GM12878 (cell line): ENCODE data around the gene BARX2. TPM values are rescaled to one million over a fixed set of nuclear protein-coding genes. Genes with fewer than 3 reads are reported as not detected.

Experiments
- ATAC-seq: fragments of 200-7000 bp; cut with Tn5 transposase; 3 replicates; pipeline ENCODE4 v1.9.1; 2020; ENCODE audit warnings: mild to moderate bottlenecking, moderate library complexity
- BruUV-seq: library from RNA; stranded (reverse); fragments of 400-500 nt; replicated peaks from 2 replicates; lab custom pipeline; 2021; lab: Mats Ljungman, UMichigan
- CTCF ChIA-PET: fragments of 300-600 bp; sonication (Branson Sonifier 250); formaldehyde crosslinking; extraction: SDS; loops from one replicate; lab custom pipeline; 2021; ENCODE audit warnings: inconsistent platforms; lab: Yijun Ruan, JAX
- POLR2A ChIA-PET: fragments of 350-600 bp; formaldehyde crosslinking; extraction: SDS; loops from one replicate; lab custom pipeline; 2021; ENCODE audit warnings: inconsistent platforms; lab: Charles Lee
- RAD21 ChIA-PET: fragments of 300-600 bp; sonication (Branson Sonifier 250); formaldehyde crosslinking; loops from one replicate; lab custom pipeline; 2023; ENCODE audit warnings: antibody characterized with exemption; ENCODE audit not compliant: unreplicated experiment; lab: Charles Lee
- SMC1A ChIA-PET: fragments of 300-600 bp; sonication (Branson Sonifier 250); formaldehyde crosslinking; loops from one replicate; lab custom pipeline; 2023; ENCODE audit not compliant: unreplicated experiment, uncharacterized antibody; lab: Charles Lee
- DNase-seq: peaks from one replicate; pipeline ENCODE4 v3.0.0-alpha.2; 2011; ENCODE audit warnings: low read depth, low spot score
- FAIRE-seq: peaks from 3 replicates; lab custom pipeline; 2011; peaks lifted over from hg19 to GRCh38; lab: Jason Lieb, UNC
- H2AFZ ChIP-seq: 2 replicates; pipeline ENCODE4 v1.6.0; 2011; ENCODE audit warnings: low read depth, low read length, control low read depth; ENCODE audit not compliant: control insufficient read depth
- H3K27ac ChIP-seq: 2 replicates; pipeline ENCODE4 v1.5.1; 2011; ENCODE audit warnings: control low read depth; ENCODE audit not compliant: control insufficient read depth, insufficient read depth
- H3K27me3 ChIP-seq, 2 experiments: replicated peaks in 1 of 2; 2 replicates each; pipeline versions ENCODE4 v1.6.0 to v1.6.1; 2011; ENCODE audit warnings: low read length in 1 of 2; ENCODE audit not compliant: control insufficient read depth in 2 of 2, insufficient read depth in 2 of 2
- H3K36me3 ChIP-seq, 2 experiments: 2 replicates each; pipeline ENCODE4 v1.5.1; 2011; ENCODE audit warnings: low read length in 1 of 2; ENCODE audit not compliant: control insufficient read depth in 2 of 2, insufficient read depth in 2 of 2
- H3K4me1 ChIP-seq: 2 replicates; pipeline ENCODE4 v1.6.1; 2011; ENCODE audit warnings: mild to moderate bottlenecking, low read length, moderate library complexity, mixed read lengths; ENCODE audit not compliant: control insufficient read depth, insufficient read depth
- H3K4me2 ChIP-seq: 2 replicates; pipeline ENCODE4 v1.6.0; 2011; ENCODE audit warnings: control low read depth; ENCODE audit not compliant: control insufficient read depth, insufficient read depth
- H3K4me3 ChIP-seq: fragments of 200-600 bp; sonication (generic); 2 replicates; pipeline ENCODE4 v1.5.1; 2016
- H3K79me2 ChIP-seq: 2 replicates; pipeline ENCODE4 v1.6.0; 2011; ENCODE audit warnings: low read length; ENCODE audit not compliant: control insufficient read depth, insufficient read depth
- H3K9ac ChIP-seq: 2 replicates; pipeline ENCODE4 v1.8.0; 2011; ENCODE audit warnings: low read length, control low read depth, mixed read lengths; ENCODE audit not compliant: control insufficient read depth, insufficient read depth
- H3K9me3 ChIP-seq: replicated peaks from 3 replicates; pipeline ENCODE4 v1.5.1; 2011; ENCODE audit warnings: mild to moderate bottlenecking, low read length; ENCODE audit not compliant: control insufficient read depth, insufficient read depth
- H4K20me1 ChIP-seq: 2 replicates; pipeline ENCODE4 v1.6.0; 2011; ENCODE audit not compliant: control insufficient read depth, insufficient read depth
- ESRRA ChIP-seq: IDR thresholded peaks from 2 replicates; pipeline ENCODE4 v1.6.1; 2012; ENCODE audit warnings: mild to moderate bottlenecking, low read length, improper control_type of control experiment
- GATAD2B ChIP-seq: fragments of 450-650 bp; conservative IDR thresholded peaks from 2 replicates; pipeline ENCODE4 v1.6.1; 2017; ENCODE audit warnings: low read depth, mild to moderate bottlenecking, moderate library complexity
- PKNOX1 ChIP-seq: fragments of 450-650 bp; IDR thresholded peaks from 2 replicates; pipeline ENCODE4 v1.6.1; 2016; ENCODE audit warnings: mild to moderate bottlenecking
- ZBTB33 ChIP-seq: fragments of 450-650 bp; IDR thresholded peaks from 2 replicates; pipeline ENCODE4 v1.6.1; 2017; ENCODE audit warnings: mild to moderate bottlenecking
- WGBS: methylation state at CpG from one replicate; pipeline ENCODE4 v1.1.6; 2016; ENCODE audit warnings: low lambda C conversion rate; ENCODE audit not compliant: insufficient replicate concordance, insufficient coverage; ENCODE audit errors: missing lambda C conversion rate; 5-methylcytosine and 5-hydroxymethylcytosine counted together
- in situ Hi-C: fragments of 300-500 bp; cut with MboI; formaldehyde crosslinking; loops from 9 replicates; pipeline ENCODE4 v1.14.3; 2018; ENCODE audit warnings: mixed read lengths
- intact Hi-C: fragments of 100-400 bp; cut with micrococcal nuclease; formaldehyde crosslinking; loops from one replicate; pipeline ENCODE4 v1.14.2; 2022; ENCODE audit not compliant: unreplicated experiment
- polyA plus RNA-seq, 11 experiments: library from polyadenylated mRNA; depleted of rRNA in 4 of 11; unstranded in 6 of 11; stranded (reverse) in 5 of 11; fragments of >200 nt; fragmentation: Nextera tagmentation in 4 of 11; fragmentation: Illumina TruSeq in 1 of 11; extraction: Ambion mirVana in 4 of 11; extraction: Trizol in 1 of 11; gene quantifications; 1 replicate in 1 of 11; 2 replicates in 10 of 11; pipeline versions ENCODE4 v1.2.1 to v1.2.3, GENCODE V29; 2011 to 2016; ENCODE audit warnings: inconsistent platforms in 2 of 11, missing spikeins in 2 of 11, low read depth in 1 of 11
- total RNA-seq, 4 experiments: library from RNA; depleted of rRNA in 3 of 4; stranded (reverse); fragments of >200 nt in 3 of 4; fragmentation: Illumina TruSeq in 1 of 4; extraction: Trizol in 1 of 4; gene quantifications; 2 replicates each; pipeline versions ENCODE4 v1.2.1 to v1.2.3, GENCODE V29; 2013 to 2021

BARX2 gene
- total and polyA plus RNA-seq, 10 of the 15 experiments (the other 5 are each of a cell fraction or from before 2014, with no cell fraction given): 0.07 to 0.84 TPM; not detected in 8

GRCh38 chr11:129447654-129448239 is 72.1 kb downstream of the BARX2 start (continued):
- no peak for TF ChIP-seq ZBTB33
- TF ChIP-seq GATAD2B: no peak

GRCh38 chr11:129451524-129451923 is 75.9 kb downstream of the BARX2 start:
- ChIA-PET RAD21 (no interaction called here), POLR2A (no interaction called here), CTCF (interaction anchor here (1.0 kb wide), 1 partner anchor 175 kb away, joined by 3 read pairs; no protein-coding TSS in a partner anchor), SMC1A (no interaction called here)
- in situ Hi-C loops (no loop called here), intact Hi-C loops (no loop called here)
- Histone ChIP-seq H3K9me3 (no peaks in the 10 kb centered on the region), H3K4me3 (no peak overlapping the region), H3K27ac (no peak overlapping the region), H3K27me3 (no peaks in the 10 kb centered on the region), H3K4me1 (no peaks in the 10 kb centered on the region), H4K20me1 (no peaks in the 10 kb centered on the region), H3K9ac (no peak overlapping the region), H3K36me3 (no peaks in the 10 kb centered on the region), H2AFZ (no peak overlapping the region), H3K4me2 (no peak overlapping the region), H3K79me2 (no peaks in the 10 kb centered on the region)
- 7% methylated on average over 5 of the region's 5 CpGs for WGBS
- ATAC-seq (no peak), DNase-seq (no peak), FAIRE-seq (no peak)
- TF ChIP-seq PKNOX1 (no peak), ESRRA (no peak)
- no TSS peak for BruUV-seq
